Ascending aorta (tissue), 2 donors: ENCODE measurements around the gene PXDN. TPM values are rescaled to one million over a fixed set of nuclear protein-coding genes. Genes with fewer than 3 reads are reported as not detected.

Experiments
- DNase-seq, 2 donors: peaks; one replicate each; pipeline ENCODE4 v3.0.0-alpha.2; 2019; ENCODE audit warnings: low spot score in 2 of 2
- H3K27ac ChIP-seq, 2 donors: fragments of 200-600 bp; sonication (generic); one replicate each; pipeline ENCODE4 v1.5.1; 2016 to 2017; ENCODE audit warnings: mild to moderate bottlenecking in 1 of 2
- H3K27me3 ChIP-seq: fragments of 200-600 bp; sonication (generic); one replicate; pipeline ENCODE4 v1.5.1; 2017
- H3K36me3 ChIP-seq, 2 donors: fragments of 200-600 bp; sonication (generic); one replicate each; pipeline ENCODE4 v1.5.1; 2016
- H3K4me1 ChIP-seq, 2 donors: fragments of 200-600 bp; sonication (generic); one replicate each; pipeline ENCODE4 v1.5.1; 2016 to 2017; ENCODE audit warnings: mild to moderate bottlenecking in 1 of 2
- H3K4me3 ChIP-seq, 2 donors: fragments of 200-600 bp; sonication (generic); one replicate each; pipeline ENCODE4 v1.5.1; 2016 to 2017; ENCODE audit warnings: mild to moderate bottlenecking in 1 of 2
- H3K9me3 ChIP-seq, 2 donors: fragments of 200-600 bp; sonication (generic); one replicate each; pipeline ENCODE4 v1.5.1; 2016
- intact Hi-C: fragments of 100-400 bp; cut with DNase I; formaldehyde crosslinking; loops from one replicate; pipeline ENCODE4 v1.15.1; 2023
- total RNA-seq: library from RNA; depleted of rRNA; stranded (reverse); fragments of >200 nt; gene quantifications from one replicate; pipeline ENCODE4 v1.1.0, GENCODE V29; 2016
- TF ChIP-seq, protein P1 (sequence below), 3 experiments: fragments of 200-600 bp in 2 of 3; fragments of 450-650 bp in 1 of 3; sonication (generic) in 2 of 3; IDR thresholded peaks; one replicate each; pipeline ENCODE4 v1.5.1; 2016 to 2019; ENCODE audit warnings: antibody characterized with exemption in 3 of 3, mild to moderate bottlenecking in 1 of 3, moderate library complexity in 1 of 3

Gene PXDN
- total RNA-seq, 1 donor from 2014 or later = 188 TPM

DNA sequence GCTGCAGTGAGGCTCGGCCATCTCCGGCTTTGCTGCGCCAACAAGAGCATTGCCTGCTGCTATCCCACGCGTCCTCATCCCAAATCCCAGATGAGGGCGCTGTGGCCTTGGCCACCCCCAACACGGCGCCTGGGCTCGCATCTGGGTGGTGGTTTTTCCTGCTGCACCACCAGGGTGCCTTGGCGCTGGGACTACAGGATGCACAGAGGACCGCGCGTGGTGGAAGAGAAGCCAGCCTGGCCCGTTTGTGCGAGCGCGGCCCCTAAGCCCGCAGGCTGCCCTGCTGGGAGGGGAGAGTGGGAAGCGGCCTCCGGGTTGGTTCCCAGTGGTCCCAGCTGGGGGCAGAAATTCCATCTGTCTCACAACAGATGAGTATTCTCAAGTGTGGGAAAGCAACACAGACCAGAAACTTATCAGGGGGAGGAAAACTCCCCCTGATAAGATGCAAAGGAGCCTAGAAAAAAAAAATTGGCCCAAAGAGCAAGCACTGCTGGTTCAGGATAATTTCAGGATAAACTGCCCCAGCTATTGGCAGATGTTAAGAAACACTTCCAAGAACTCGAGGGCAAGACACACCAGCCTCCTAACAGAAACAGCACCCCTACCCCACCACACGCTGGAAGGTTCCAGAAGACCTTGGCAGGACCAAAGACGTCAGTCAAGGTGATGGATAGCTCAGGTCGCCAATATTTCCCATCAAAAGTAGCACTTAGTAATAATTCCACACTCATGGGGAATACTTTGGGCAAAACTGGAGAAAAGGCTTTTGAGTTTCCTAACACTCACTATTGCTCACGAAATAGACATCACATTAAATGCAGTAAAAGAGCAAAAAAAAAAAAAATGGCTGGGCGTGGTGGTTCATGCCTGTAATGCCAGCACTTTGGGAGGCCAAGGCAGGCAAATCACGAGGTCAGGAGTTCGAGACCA lies 152.1 kb downstream of the PXDN start:
- intact Hi-C loops = loop anchor here (1.0 to 5.0 kb wide), 7 partner anchors 35 to 225 kb away; partner anchors contain the start of gene PXDN

GRCh38 chr2:1591461-1591770 lies 152.9 kb downstream of the PXDN start:
- Histone ChIP-seq H3K27me3 (no peaks in the 10 kb centered on the region), H3K9me3 (no peaks in the 10 kb centered on the region), H3K36me3 (no peaks in the 10 kb centered on the region), H3K4me1 (peaks cover 0 to 9% of the 10 kb centered on the region in 2 donors), H3K27ac (peak overlapping the region in 1 of 2 donors; percentile 33), H3K4me3 (peak overlapping the region in 1 of 2 donors; percentile 36)
- peak in 1 of 2 donors; percentile 65 for DNase-seq
- TF ChIP-seq, protein P1, sequence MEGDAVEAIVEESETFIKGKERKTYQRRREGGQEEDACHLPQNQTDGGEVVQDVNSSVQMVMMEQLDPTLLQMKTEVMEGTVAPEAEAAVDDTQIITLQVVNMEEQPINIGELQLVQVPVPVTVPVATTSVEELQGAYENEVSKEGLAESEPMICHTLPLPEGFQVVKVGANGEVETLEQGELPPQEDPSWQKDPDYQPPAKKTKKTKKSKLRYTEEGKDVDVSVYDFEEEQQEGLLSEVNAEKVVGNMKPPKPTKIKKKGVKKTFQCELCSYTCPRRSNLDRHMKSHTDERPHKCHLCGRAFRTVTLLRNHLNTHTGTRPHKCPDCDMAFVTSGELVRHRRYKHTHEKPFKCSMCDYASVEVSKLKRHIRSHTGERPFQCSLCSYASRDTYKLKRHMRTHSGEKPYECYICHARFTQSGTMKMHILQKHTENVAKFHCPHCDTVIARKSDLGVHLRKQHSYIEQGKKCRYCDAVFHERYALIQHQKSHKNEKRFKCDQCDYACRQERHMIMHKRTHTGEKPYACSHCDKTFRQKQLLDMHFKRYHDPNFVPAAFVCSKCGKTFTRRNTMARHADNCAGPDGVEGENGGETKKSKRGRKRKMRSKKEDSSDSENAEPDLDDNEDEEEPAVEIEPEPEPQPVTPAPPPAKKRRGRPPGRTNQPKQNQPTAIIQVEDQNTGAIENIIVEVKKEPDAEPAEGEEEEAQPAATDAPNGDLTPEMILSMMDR (IDR thresholded peaks at IDR 0.05) = no peak
- intact Hi-C loops = loop anchor here (1.0 to 5.0 kb wide), 3 partner anchors 36 to 160 kb away; no protein-coding TSS in a partner anchor

More for the DNA sequence above, 152.1 kb downstream of the PXDN start:
- DNase-seq = peak; percentile 32 to 89
- peak overlapping the region; percentile 33 to 55 for H3K27ac ChIP-seq
- H3K9me3 ChIP-seq = no peaks in the 10 kb centered on the region
- TF ChIP-seq, protein P1 (IDR thresholded peaks at IDR 0.05) = peak; percentile 76 to 88 (median 88)
- no peaks in the 10 kb centered on the region for H3K27me3 ChIP-seq
- H3K4me3 ChIP-seq = peak overlapping the region; percentile 12 to 36
- peaks cover 0 to 9% of the 10 kb centered on the region in 2 donors for H3K4me1 ChIP-seq
- no peaks in the 10 kb centered on the region for H3K36me3 ChIP-seq

DNA sequence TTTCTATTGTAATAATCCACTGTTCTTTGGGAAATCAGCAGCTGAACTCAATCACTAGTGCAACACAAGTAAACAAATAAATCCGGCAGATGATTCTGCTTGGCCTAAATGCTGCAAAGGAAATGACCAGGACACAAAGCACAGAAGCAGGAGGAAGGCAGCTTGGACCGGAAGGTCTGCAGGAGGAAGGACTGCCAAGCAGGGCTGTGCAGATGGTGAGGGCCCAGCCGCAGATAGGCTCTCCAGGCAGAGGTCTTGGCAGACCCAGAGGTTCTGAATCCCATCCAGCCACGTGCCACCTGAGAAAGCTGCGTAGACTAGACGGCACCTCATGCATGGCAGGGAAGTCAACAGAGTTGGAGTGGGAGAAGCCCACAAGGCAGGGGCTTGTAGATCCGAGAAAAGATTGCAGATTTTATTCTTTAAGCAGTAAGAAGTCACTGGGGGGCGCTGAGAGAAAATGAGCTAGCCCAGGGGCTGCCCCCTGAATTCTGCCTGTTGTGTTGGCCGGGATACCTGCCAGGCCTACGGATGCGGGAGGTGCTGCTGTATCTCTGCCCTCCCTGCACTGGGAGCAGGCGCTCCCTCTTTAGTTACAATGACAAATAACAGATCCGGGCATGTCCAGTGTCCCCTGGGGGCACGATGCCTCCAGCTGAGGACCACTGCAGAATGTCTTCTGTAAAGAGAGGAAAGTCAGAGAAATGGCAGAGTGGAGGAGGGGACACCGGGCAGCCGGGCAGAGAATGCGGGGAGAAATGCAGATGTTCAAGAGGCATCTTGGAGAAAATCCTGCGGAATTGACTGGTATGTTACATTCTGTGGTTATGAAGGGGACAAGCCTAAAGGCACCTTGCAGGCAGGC lies 153.5 kb downstream of the PXDN start:
- intact Hi-C loops = loop anchor here (1.0 to 5.0 kb wide), 3 partner anchors 36 to 160 kb away; no protein-coding TSS in a partner anchor
- Histone ChIP-seq H3K4me1 (peaks cover 0 to 9% of the 10 kb centered on the region in 2 donors), H3K9me3 (no peaks in the 10 kb centered on the region), H3K4me3 (no peak overlapping the region), H3K27me3 (no peaks in the 10 kb centered on the region), H3K36me3 (no peaks in the 10 kb centered on the region), H3K27ac (no peak overlapping the region)
- TF ChIP-seq, protein P1 (IDR thresholded peaks at IDR 0.05) = peak in 1 of 3 experiments; percentile 6
- peak in 1 of 2 donors; percentile 60 for DNase-seq

GRCh38 chr2:1588978-1589621 lies 155.2 kb downstream of the PXDN start:
- Histone ChIP-seq H3K4me1 (peaks cover 0 to 9% of the 10 kb centered on the region in 2 donors), H3K9me3 (no peaks in the 10 kb centered on the region), H3K27me3 (no peaks in the 10 kb centered on the region), H3K27ac (no peak overlapping the region), H3K4me3 (no peak overlapping the region), H3K36me3 (no peaks in the 10 kb centered on the region)
- DNase-seq = no peak
- intact Hi-C loops = no loop called here
- TF ChIP-seq, protein P1 (IDR thresholded peaks at IDR 0.05) = no peak
